Measurements from ENCODE around the gene MXRA7. TPM values are rescaled to one million over a fixed set of nuclear protein-coding genes. Genes with fewer than 3 reads are reported as not detected.

Gene MXRA7
- total and polyA plus RNA-seq, 4 donors = 60.9 to 127 (median 83.2) TPM

DNA sequence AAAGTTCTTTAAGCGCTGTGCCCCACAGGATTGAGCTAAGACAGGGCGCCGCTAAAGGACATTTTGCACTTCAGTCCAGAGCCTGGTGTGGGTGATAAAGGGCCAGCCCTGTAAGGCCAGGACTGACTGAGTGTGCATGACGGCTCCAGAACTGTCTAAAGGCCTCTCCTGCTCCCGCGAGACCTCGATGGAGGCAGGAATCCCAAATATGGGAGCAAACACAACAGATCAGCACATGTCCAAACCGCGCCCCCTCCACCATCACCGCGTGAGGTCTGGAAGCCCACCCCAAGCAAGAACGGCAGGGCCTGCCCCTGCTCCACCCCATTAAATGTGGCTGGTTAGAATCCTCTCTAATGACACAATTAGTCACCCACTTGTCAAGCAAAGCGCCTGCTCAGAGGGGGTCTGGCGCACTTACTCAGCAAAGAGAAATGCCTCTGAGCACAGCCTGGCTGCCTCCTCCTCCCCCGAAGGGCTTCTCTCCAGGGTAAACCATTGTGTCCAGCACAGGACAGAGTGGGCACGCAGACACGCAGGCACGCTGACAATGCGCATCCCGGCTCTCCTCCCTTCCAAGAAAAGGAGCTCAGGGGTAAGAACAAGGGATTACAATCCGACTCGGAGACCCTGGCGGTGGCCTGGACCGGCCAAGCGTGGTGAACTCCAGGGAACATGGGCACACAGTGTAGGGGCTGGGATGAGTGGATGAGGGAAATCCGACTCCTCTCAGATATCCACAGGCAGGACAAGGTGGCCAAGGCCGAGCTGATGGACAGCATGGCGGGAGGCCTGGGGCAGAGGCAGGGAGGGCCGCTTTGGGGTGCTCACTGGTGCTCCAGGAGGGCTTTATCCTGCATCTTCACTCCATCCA is 1.5 kb downstream of the MXRA7 start:
- 56 to 77% methylated on average over 29 of the region's 29 CpGs for WGBS, 2 donors
- peak overlapping the region; percentile 76 to 91 for H3K27ac ChIP-seq (ENCODE audit: low read depth in 1 of 2, low read length in 1 of 2)
- peaks cover 1 to 7% (median 4%) of the 10 kb centered on the region in 4 donors for H3K36me3 ChIP-seq (ENCODE audit: control insufficient read depth in 4 of 4, insufficient read depth in 4 of 4, low read length in 4 of 4)
- no peak for TF ChIP-seq CTCF (IDR thresholded peaks at IDR 0.05; ENCODE audit: control extremely low read depth, extremely low read depth)
- no peaks in the 10 kb centered on the region for H3K27me3 ChIP-seq (ENCODE audit: control insufficient read depth in 3 of 3, insufficient read depth in 3 of 3, low read length in 2 of 3)
- peaks cover 2 to 32% (median 14%) of the 10 kb centered on the region in 5 donors for H3K4me1 ChIP-seq (ENCODE audit: control insufficient read depth in 5 of 5, insufficient read depth in 5 of 5, low read length in 5 of 5)
- peak overlapping the region; percentile 68 for H3K4me3 ChIP-seq
- H3K9me3 ChIP-seq (ENCODE audit: control insufficient read depth in 4 of 4, insufficient read depth in 3 of 4, low read length in 3 of 4) = peaks cover 0 to 2% (median 0%) of the 10 kb centered on the region in 4 donors
- DNase-seq = peak; percentile 93 to 94 (median 93)
- ATAC-seq (ENCODE audit: insufficient read depth, low FRiP score) = peak; percentile 50
- H3K9ac ChIP-seq (ENCODE audit: insufficient read depth in 1 of 2, low read length in 2 of 2) = peak overlapping the region in 1 of 2 donors; percentile 79

DNA sequence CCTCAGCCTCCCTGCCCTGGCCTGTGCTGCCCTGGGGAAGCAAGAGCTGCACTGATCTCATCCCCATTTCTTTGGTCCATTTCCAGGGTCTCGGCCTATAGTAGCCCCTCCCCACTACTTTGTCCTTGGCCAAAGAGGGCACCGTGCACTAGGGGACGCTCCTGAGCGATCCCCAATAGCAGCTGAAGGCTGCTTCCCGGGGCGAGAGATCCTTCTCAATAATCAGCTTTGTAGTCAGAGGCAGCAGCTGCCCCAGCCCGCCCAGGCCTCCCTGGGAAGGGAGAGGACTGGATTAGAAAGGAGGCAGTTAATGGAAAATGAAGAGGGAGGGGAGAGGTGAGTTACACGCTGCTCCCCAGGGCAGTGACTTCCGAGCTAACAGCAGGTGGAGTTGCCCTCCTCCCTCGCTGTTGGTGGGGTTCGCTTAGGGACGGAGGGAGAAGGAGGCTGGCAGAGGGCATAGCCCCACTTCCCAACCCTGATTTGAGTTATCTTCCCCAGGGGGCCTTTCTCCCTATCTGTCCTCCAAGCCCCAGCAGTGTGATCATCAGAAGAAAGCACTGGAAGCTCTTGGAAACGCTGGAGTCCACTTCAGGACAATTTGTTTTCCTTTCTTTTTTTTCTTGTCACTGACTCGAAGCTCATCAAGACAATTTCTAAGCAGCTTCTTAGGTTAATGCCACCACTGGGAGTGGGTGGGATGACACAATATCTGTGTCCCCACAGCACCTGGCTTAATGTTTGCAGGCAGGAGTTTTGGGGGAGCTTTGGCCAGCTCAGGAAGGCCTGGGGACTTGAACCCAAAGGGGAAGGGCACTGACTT is 2.6 kb downstream of the MXRA7 start:
- Histone ChIP-seq H3K27ac (ENCODE audit: low read depth in 1 of 2, low read length in 1 of 2) (peak overlapping the region; percentile 76 to 91), H3K36me3 (ENCODE audit: control insufficient read depth in 4 of 4, insufficient read depth in 4 of 4, low read length in 4 of 4) (peaks cover 0 to 2% (median under 1%) of the 10 kb centered on the region in 4 donors), H3K27me3 (ENCODE audit: control insufficient read depth in 3 of 3, insufficient read depth in 3 of 3, low read length in 2 of 3) (no peaks in the 10 kb centered on the region), H3K4me3 (no peak overlapping the region), H3K9me3 (ENCODE audit: control insufficient read depth in 4 of 4, insufficient read depth in 3 of 4, low read length in 3 of 4) (peaks cover 0 to 2% (median 0%) of the 10 kb centered on the region in 4 donors), H3K4me1 (ENCODE audit: control insufficient read depth in 5 of 5, insufficient read depth in 5 of 5, low read length in 5 of 5) (peaks cover 2 to 32% (median 14%) of the 10 kb centered on the region in 5 donors), H3K9ac (ENCODE audit: insufficient read depth in 1 of 2, low read length in 2 of 2) (no peak overlapping the region)
- ATAC-seq (ENCODE audit: insufficient read depth, low FRiP score) (no peak), DNase-seq (no peak)
- WGBS, 2 donors = 69 to 83% methylated on average over 14 of the region's 14 CpGs
- no peak for TF ChIP-seq CTCF (IDR thresholded peaks at IDR 0.05; ENCODE audit: control extremely low read depth, extremely low read depth)

GRCh38 chr17:76706817-76707216 is 3.9 kb downstream of the MXRA7 start:
- DNase-seq = no peak

More at GRCh38 chr17:76706817-76707216, 3.9 kb downstream of the MXRA7 start:
- Histone ChIP-seq H3K36me3 (ENCODE audit: control insufficient read depth in 4 of 4, insufficient read depth in 4 of 4, low read length in 4 of 4) (peaks cover 0 to 2% (median 0%) of the 10 kb centered on the region in 4 donors), H3K9ac (ENCODE audit: insufficient read depth in 1 of 2, low read length in 2 of 2) (no peak overlapping the region), H3K4me1 (ENCODE audit: control insufficient read depth in 5 of 5, insufficient read depth in 5 of 5, low read length in 5 of 5) (peaks cover 4 to 36% (median 14%) of the 10 kb centered on the region in 5 donors), H3K27me3 (ENCODE audit: control insufficient read depth in 3 of 3, insufficient read depth in 3 of 3, low read length in 2 of 3) (no peaks in the 10 kb centered on the region), H3K9me3 (ENCODE audit: control insufficient read depth in 4 of 4, insufficient read depth in 3 of 4, low read length in 3 of 4) (peaks cover 0 to 2% (median 0%) of the 10 kb centered on the region in 4 donors), H3K27ac (ENCODE audit: low read depth in 1 of 2, low read length in 1 of 2) (no peak overlapping the region), H3K4me3 (no peak overlapping the region)
- TF ChIP-seq CTCF (IDR thresholded peaks at IDR 0.05; ENCODE audit: control extremely low read depth, extremely low read depth) = no peak
- no peak for ATAC-seq (ENCODE audit: insufficient read depth, low FRiP score)
- 66 to 77% methylated on average over 3 of the region's 3 CpGs for WGBS, 2 donors
